NOMO-1 (cell line): Measurements from ENCODE around the gene TIGD3.

Experiments used
- DNase-seq, 2 experiments: peaks; one replicate each; lab custom pipeline; 2025; ENCODE audit not compliant: unreplicated experiment in 2 of 2; lab: John Stamatoyannopoulos, UW

Gene TIGD3

GRCh38 chr11:65354265-65355012 is at the start of gene TIGD3:
TSS of gene TIGD3 (plus strand) at chr11:65354751. CDS start at chr11:65355809, 1,058 bp downstream.
- peak; percentile 91 to 95 for DNase-seq

- no peak for DNase-seq
These were observed 48.9 kb upstream of the TIGD3 start for GRCh38 chr11:65305501-65306268.

- no peak for DNase-seq
These were observed 47.0 kb upstream of the TIGD3 start for GRCh38 chr11:65307298-65308229.

GRCh38 chr11:65308281-65308891 is 46.2 kb upstream of the TIGD3 start:
- no peak for DNase-seq

GRCh38 chr11:65309006-65309405 is 45.5 kb upstream of the TIGD3 start:
- no peak for DNase-seq

GRCh38 chr11:65310215-65310614 is 44.3 kb upstream of the TIGD3 start:
- DNase-seq: no peak

- no peak for DNase-seq
These were observed 43.8 kb upstream of the TIGD3 start for GRCh38 chr11:65310736-65311135.

- no peak for DNase-seq
These were observed 43.3 kb upstream of the TIGD3 start for GRCh38 chr11:65311170-65311678.

- peak; percentile 44 to 65 for DNase-seq
These were observed 39.9 kb upstream of the TIGD3 start, which contains the start of gene CDC42EP2 for GRCh38 chr11:65314501-65315203. TSS of gene CDC42EP2 (plus strand) at chr11:65314866. CDS start at chr11:65320899, 6,033 bp downstream.

GRCh38 chr11:65315204-65315865 is 39.2 kb upstream of the TIGD3 start:
- peak; percentile 35 to 41 for DNase-seq

GRCh38 chr11:65315866-65316226 is 38.7 kb upstream of the TIGD3 start:
- no peak for DNase-seq

- DNase-seq: peak; percentile 26 to 42
These were observed 38.1 kb upstream of the TIGD3 start for GRCh38 chr11:65316227-65317024.

- no peak for DNase-seq
These were observed 37.3 kb upstream of the TIGD3 start for GRCh38 chr11:65317025-65317786.

GRCh38 chr11:65320386-65321075 is 34.0 kb upstream of the TIGD3 start:
- no peak for DNase-seq

GRCh38 chr11:65321076-65321475 is 33.5 kb upstream of the TIGD3 start:
- no peak for DNase-seq

- DNase-seq: no peak
These were observed 32.6 kb upstream of the TIGD3 start for GRCh38 chr11:65321828-65322485.
